HG02981 (cell line): Measurements from ENCODE around the gene SLAMF8.

Experiments used
- ATAC-seq: cut with Tn5 transposase; IDR thresholded peaks from one replicate; pipeline ENCODE4 v1.9.1; 2021; ENCODE audit warnings: mild to moderate bottlenecking, moderate library complexity; ENCODE audit not compliant: unreplicated experiment

Gene SLAMF8

GRCh38 chr1:159868766-159869165 lies 42.1 kb downstream of the SLAMF8 start:
- ATAC-seq, result no peak

GRCh38 chr1:159869173-159869572 lies 42.5 kb downstream of the SLAMF8 start:
- ATAC-seq, result no peak

GRCh38 chr1:159869607-159870006 lies 42.9 kb downstream of the SLAMF8 start:
- no peak for ATAC-seq

- ATAC-seq, result no peak
These were observed 44.0 kb downstream of the SLAMF8 start for GRCh38 chr1:159870704-159871103.

GRCh38 chr1:159872891-159873290 lies 46.2 kb downstream of the SLAMF8 start:
- no peak for ATAC-seq

- ATAC-seq, result no peak
These were observed 47.0 kb downstream of the SLAMF8 start for GRCh38 chr1:159873530-159874143.

GRCh38 chr1:159877695-159878444 lies 51.2 kb downstream of the SLAMF8 start:
- no peak for ATAC-seq

- ATAC-seq, result no peak
These were observed 52.5 kb downstream of the SLAMF8 start for GRCh38 chr1:159879136-159879535.

GRCh38 chr1:159879977-159880376 lies 53.3 kb downstream of the SLAMF8 start:
- ATAC-seq, result no peak

GRCh38 chr1:159880430-159880829 lies 53.8 kb downstream of the SLAMF8 start:
- no peak for ATAC-seq

- no peak for ATAC-seq
These were observed 55.2 kb downstream of the SLAMF8 start for GRCh38 chr1:159881622-159882526.

- ATAC-seq, result no peak
These were observed 55.8 kb downstream of the SLAMF8 start for GRCh38 chr1:159882527-159882862.

GRCh38 chr1:159883134-159883533 lies 56.5 kb downstream of the SLAMF8 start:
- ATAC-seq, result no peak

- no peak for ATAC-seq
These were observed 57.6 kb downstream of the SLAMF8 start for GRCh38 chr1:159884296-159884695.
